HepG2 (cell line): ENCODE results near the gene BNIP1. TPM values are rescaled to one million over a fixed set of nuclear protein-coding genes. Genes with fewer than 3 reads are reported as not detected.

ENCODE experiments used
- ATAC-seq: fragments of 200-7000 bp; cut with Tn5 transposase; 3 replicates; pipeline ENCODE4 v1.9.1; 2020; ENCODE audit warnings: mild to moderate bottlenecking, moderate library complexity
- BruUV-seq: library from RNA; stranded (reverse); fragments of 400-500 nt; replicated peaks from 2 replicates; lab custom pipeline; 2021; lab: Mats Ljungman, UMichigan
- CTCF ChIA-PET: fragments of 300-600 bp; formaldehyde crosslinking; extraction: SDS; loops from one replicate; lab custom pipeline; 2021; ENCODE audit warnings: low total read pairs, inconsistent platforms, low intra/inter-chr PET ratio; lab: Yijun Ruan, JAX
- POLR2A ChIA-PET: fragments of 350-600 bp; sonication (Branson Sonifier 250); formaldehyde crosslinking; loops from one replicate; lab custom pipeline; 2020; ENCODE audit warnings: antibody characterized with exemption, inconsistent platforms; lab: Yijun Ruan, JAX
- DNase-seq: peaks from one replicate; pipeline ENCODE4 v3.0.0-alpha.2; 2015; ENCODE audit warnings: low spot score
- FAIRE-seq: peaks from 3 replicates; lab custom pipeline; 2011; peaks lifted over from hg19 to GRCh38; lab: Jason Lieb, UNC
- H2AFZ ChIP-seq: one replicate; pipeline ENCODE4 v1.6.1; 2011; ENCODE audit warnings: low read length, inconsistent platforms
- H3K27ac ChIP-seq: fragments of 300-600 bp; 3 replicates; pipeline ENCODE4 v1.8.0; 2011; ENCODE audit warnings: mixed run types, mild to moderate bottlenecking, mixed read lengths, low read length, inconsistent platforms; ENCODE audit not compliant: insufficient read depth; ENCODE audit errors: extremely low read length
- H3K27me3 ChIP-seq, 2 experiments: fragments of 200-600 bp in 1 of 2; 2 replicates in 1 of 2; 3 replicates in 1 of 2; pipeline versions ENCODE4 v1.6.0 to v1.8.0; 2011; ENCODE audit warnings: low read length in 2 of 2, mild to moderate bottlenecking in 2 of 2, moderate library complexity in 2 of 2, inconsistent platforms in 1 of 2; ENCODE audit not compliant: insufficient read depth in 2 of 2, control insufficient read depth in 1 of 2
- H3K36me3 ChIP-seq, 2 experiments: fragments of 200-600 bp in 1 of 2; replicated peaks in 1 of 2; 2 replicates in 1 of 2; 3 replicates in 1 of 2; pipeline versions ENCODE4 v1.5.1 to v1.8.0; 2011; ENCODE audit warnings: low read length in 2 of 2, inconsistent platforms in 1 of 2; ENCODE audit not compliant: insufficient read depth in 2 of 2, control insufficient read depth in 1 of 2
- H3K4me1 ChIP-seq: 2 replicates; pipeline ENCODE4 v1.5.1; 2012; ENCODE audit warnings: low read length, inconsistent platforms; ENCODE audit not compliant: insufficient read depth
- H3K4me2 ChIP-seq: 2 replicates; pipeline ENCODE4 v1.6.0; 2011; ENCODE audit warnings: low read depth, low read length, inconsistent platforms
- H3K4me3 ChIP-seq, 3 experiments: fragments of 200-600 bp in 1 of 3; sonication (generic), shearing (Covaris generic) in 1 of 3; replicated peaks in 1 of 3; 2 replicates each; pipeline ENCODE4 v1.5.1; 2011 to 2016; ENCODE audit warnings: low read length in 3 of 3, inconsistent platforms in 2 of 3, low read depth in 2 of 3, mild to moderate bottlenecking in 2 of 3, control low read depth in 1 of 3, mixed read lengths in 1 of 3; ENCODE audit not compliant: insufficient read depth in 1 of 3
- H3K79me2 ChIP-seq: one replicate; pipeline ENCODE4 v1.6.1; 2011; ENCODE audit warnings: low read length, inconsistent platforms; ENCODE audit not compliant: insufficient read depth
- H3K9ac ChIP-seq: 2 replicates; pipeline ENCODE4 v1.6.0; 2011; ENCODE audit warnings: mild to moderate bottlenecking, low read depth, low read length, inconsistent platforms; ENCODE audit not compliant: insufficient read depth
- H3K9me3 ChIP-seq: 2 replicates; pipeline ENCODE4 v1.5.1; 2012; ENCODE audit warnings: mild to moderate bottlenecking, low read length
- H4K20me1 ChIP-seq: 2 replicates; pipeline ENCODE4 v1.6.0; 2011; ENCODE audit warnings: inconsistent platforms, mild to moderate bottlenecking, low read length, moderate library complexity; ENCODE audit not compliant: insufficient read depth
- ATF7-NPFF ChIP-seq: sonication (generic); formaldehyde crosslinking; IDR thresholded peaks from 2 replicates; pipeline ENCODE4 v1.8.1; 2023; ENCODE audit warnings: mild to moderate bottlenecking, low read depth, missing genetic modification reagents, moderate library complexity
- DPF2 ChIP-seq: sonication (generic); formaldehyde crosslinking; IDR thresholded peaks from 2 replicates; pipeline ENCODE4 v1.4.0; 2020; ENCODE audit warnings: mild to moderate bottlenecking, low read depth, missing genetic modification reagents, borderline replicate concordance
- HIVEP1 ChIP-seq: sonication (generic); formaldehyde crosslinking; IDR thresholded peaks from 2 replicates; pipeline ENCODE4 v1.4.0; 2020; ENCODE audit warnings: mild to moderate bottlenecking, missing genetic modification reagents
- MAF1 ChIP-seq: sonication (generic); formaldehyde crosslinking; IDR thresholded peaks from 2 replicates; pipeline ENCODE4 v1.5.0; 2020; ENCODE audit warnings: missing genetic modification reagents, borderline replicate concordance
- MEF2D ChIP-seq: sonication (generic); formaldehyde crosslinking; IDR thresholded peaks from 2 replicates; pipeline ENCODE4 v1.5.1; 2020; ENCODE audit warnings: mild to moderate bottlenecking, missing genetic modification reagents
- SNAPC2 ChIP-seq: sonication (generic); formaldehyde crosslinking; IDR thresholded peaks from 2 replicates; pipeline ENCODE4 v1.8.1; 2022; ENCODE audit warnings: mild to moderate bottlenecking, missing genetic modification reagents
- ZBTB1 ChIP-seq: sonication (generic); formaldehyde crosslinking; IDR thresholded peaks from 2 replicates; pipeline ENCODE4 v1.4.0; 2020; ENCODE audit warnings: missing genetic modification reagents, borderline replicate concordance
- ZFP41 ChIP-seq: sonication (generic); formaldehyde crosslinking; IDR thresholded peaks from 2 replicates; pipeline ENCODE4 v1.4.0; 2020; ENCODE audit warnings: mild to moderate bottlenecking, missing genetic modification reagents, borderline replicate concordance
- ZFY ChIP-seq: sonication (generic); formaldehyde crosslinking; IDR thresholded peaks from 2 replicates; pipeline ENCODE4 v1.4.0; 2020; ENCODE audit warnings: missing genetic modification reagents
- ZIK1 ChIP-seq: sonication (generic); formaldehyde crosslinking; IDR thresholded peaks from 2 replicates; pipeline ENCODE4 v1.5.0; 2020; ENCODE audit warnings: mild to moderate bottlenecking, low read depth, missing genetic modification reagents, borderline replicate concordance
- ZNF652 ChIP-seq: IDR thresholded peaks from 2 replicates; pipeline ENCODE4 v1.6.1; 2016; ENCODE audit warnings: low read depth, borderline replicate concordance
- WGBS: methylation state at CpG from one replicate; pipeline ENCODE4 v1.1.6; 2017; ENCODE audit warnings: low lambda C conversion rate; 5-methylcytosine and 5-hydroxymethylcytosine counted together
- in situ Hi-C: cut with HindIII; loops from 2 replicates; pipeline ENCODE4 v1.10.0; 2017; ENCODE audit warnings: low pct_unique_long_range_greater_than_20kb; ENCODE audit not compliant: extremely low pct_ligation_motif_present
- intact Hi-C: fragments of 100-400 bp; cut with micrococcal nuclease; formaldehyde crosslinking; loops from one replicate; pipeline ENCODE4 v1.10.0; 2022; ENCODE audit not compliant: unreplicated experiment
- polyA plus RNA-seq, 8 experiments: library from polyadenylated mRNA; depleted of rRNA in 3 of 8; stranded (reverse) in 7 of 8; unstranded in 1 of 8; fragments of >200 nt; fragmentation: Illumina TruSeq in 4 of 8; extraction: Trizol in 4 of 8; gene quantifications; 2 replicates each; pipeline versions ENCODE4 v1.2.1 to v1.2.3, GENCODE V29; 2011 to 2016; ENCODE audit warnings: low read depth in 4 of 8, missing spikeins in 1 of 8, mixed read lengths in 1 of 8; ENCODE audit not compliant: insufficient read depth in 1 of 8
- total RNA-seq, 5 experiments: library from RNA; depleted of rRNA; stranded (reverse); fragments of >200 nt; fragmentation: Illumina TruSeq; extraction: Trizol; gene quantifications; 2 replicates each; pipeline ENCODE4 v1.2.3, GENCODE V29; 2016; ENCODE audit warnings: low read depth in 1 of 5

The BNIP1 gene
- total and polyA plus RNA-seq, 2 of the 13 experiments (the other 11 are each of a cell fraction or from before 2014, with no cell fraction given): 13.2 to 16.9 TPM

- no peak for FAIRE-seq
- Histone ChIP-seq H3K9ac (no peak overlapping the region), H2AFZ (no peak overlapping the region), H3K4me1 (no peaks in the 10 kb centered on the region), H3K79me2 (no peaks in the 10 kb centered on the region), H3K27me3 (no peaks in the 10 kb centered on the region), H3K4me2 (no peak overlapping the region), H4K20me1 (no peaks in the 10 kb centered on the region), H3K9me3 (no peaks in the 10 kb centered on the region), H3K36me3 (no peaks in the 10 kb centered on the region), H3K27ac (no peak overlapping the region), H3K4me3 (no peak overlapping the region)
- no TSS peak for BruUV-seq
- no peak for TF ChIP-seq ATF7-NPFF (CRISPR knock-in tag)
- TF ChIP-seq ZFY: no peak
- TF ChIP-seq ZNF652 (CRISPR knock-in tag): no peak
- no peak for TF ChIP-seq MEF2D (CRISPR knock-in tag)
- TF ChIP-seq ZIK1 (CRISPR knock-in tag): no peak
- TF ChIP-seq HIVEP1 (CRISPR knock-in tag): no peak
- CTCF ChIA-PET: no interaction called here
- POLR2A ChIA-PET: no interaction called here
- WGBS: 93% methylated on average over 1 of the region's 1 CpG
- intact Hi-C loops: no loop called here
- in situ Hi-C loops: no loop called here
- ATAC-seq: no peak
- no peak for DNase-seq
Observed at GRCh38 chr5:173099461-173099860, 44.9 kb upstream of the BNIP1 start.

- intact Hi-C loops (no loop called here), in situ Hi-C loops (no loop called here)
- Histone ChIP-seq H3K9ac (no peak overlapping the region), H3K79me2 (no peaks in the 10 kb centered on the region), H3K36me3 (no peaks in the 10 kb centered on the region), H3K27ac (no peak overlapping the region), H2AFZ (no peak overlapping the region), H3K9me3 (no peaks in the 10 kb centered on the region), H4K20me1 (no peaks in the 10 kb centered on the region), H3K4me3 (no peak overlapping the region), H3K4me2 (no peak overlapping the region), H3K4me1 (no peaks in the 10 kb centered on the region), H3K27me3 (no peaks in the 10 kb centered on the region)
- CTCF ChIA-PET: no interaction called here
- FAIRE-seq: no peak
- POLR2A ChIA-PET: no interaction called here
- WGBS: 98% methylated on average over 2 of the region's 2 CpGs
- BruUV-seq: no TSS peak
- ATAC-seq: no peak
- DNase-seq: no peak
- TF ChIP-seq ZBTB1 (CRISPR knock-in tag) (no peak), DPF2 (CRISPR knock-in tag) (no peak), MAF1 (no peak), SNAPC2 (no peak), ZFP41 (CRISPR knock-in tag) (no peak)
Observed at GRCh38 chr5:173101245-173101644, 43.1 kb upstream of the BNIP1 start.
